ENCODE data around the gene PCDH1.

- TF ChIP-seq CTCF (IDR thresholded peaks at IDR 0.05) = no peak
- TF ChIP-seq ZFX (IDR thresholded peaks at IDR 0.05; ENCODE audit: borderline replicate concordance) = no peak
These were observed 55.2 kb downstream of the PCDH1 start for GRCh38 chr5:141823056-141823455.

All from 22Rv1 (cell line).